Measurements from ENCODE around the gene DIAPH2.

Gene DIAPH2

GRCh38 chrX:96752781-96753180, 68.1 kb downstream of the DIAPH2 start:
- H3K27ac Mint-ChIP-seq, result no peak overlapping the region

GRCh38 chrX:96753230-96753629, 68.6 kb downstream of the DIAPH2 start:
- H3K4me3 Mint-ChIP-seq, result no peak overlapping the region
- no peaks in the 10 kb centered on the region for H3K27me3 Mint-ChIP-seq
- H3K36me3 Mint-ChIP-seq, result peaks cover 6% of the 10 kb centered on the region
- H3K4me1 Mint-ChIP-seq (ENCODE audit: low read depth), result no peaks in the 10 kb centered on the region
- H3K27ac Mint-ChIP-seq, result no peak overlapping the region
- no peaks in the 10 kb centered on the region for H3K9me3 Mint-ChIP-seq (ENCODE audit: low read depth)

More at GRCh38 chrX:96752781-96753180, 68.1 kb downstream of the DIAPH2 start:
- Mint-ChIP-seq H3K36me3 (peaks cover 6% of the 10 kb centered on the region), H3K9me3 (ENCODE audit: low read depth) (no peaks in the 10 kb centered on the region), H3K4me3 (no peak overlapping the region), H3K27me3 (no peaks in the 10 kb centered on the region), H3K4me1 (ENCODE audit: low read depth) (no peaks in the 10 kb centered on the region)

- Mint-ChIP-seq H3K9me3 (ENCODE audit: low read depth) (no peaks in the 10 kb centered on the region), H3K27me3 (no peaks in the 10 kb centered on the region), H3K4me1 (ENCODE audit: low read depth) (no peaks in the 10 kb centered on the region), H3K4me3 (no peak overlapping the region), H3K27ac (no peak overlapping the region), H3K36me3 (peaks cover 3% of the 10 kb centered on the region)
Measured at GRCh38 chrX:96756491-96756890, 71.8 kb downstream of the DIAPH2 start.

GRCh38 chrX:96761566-96761965, 76.9 kb downstream of the DIAPH2 start:
- H3K27ac Mint-ChIP-seq, result no peak overlapping the region
- H3K4me3 Mint-ChIP-seq, result no peak overlapping the region
- peaks cover 9% of the 10 kb centered on the region for H3K4me1 Mint-ChIP-seq (ENCODE audit: low read depth)
- no peaks in the 10 kb centered on the region for H3K27me3 Mint-ChIP-seq
- no peaks in the 10 kb centered on the region for H3K36me3 Mint-ChIP-seq
- H3K9me3 Mint-ChIP-seq (ENCODE audit: low read depth), result no peaks in the 10 kb centered on the region

GRCh38 chrX:96763608-96764007, 79.0 kb downstream of the DIAPH2 start:
- H3K27ac Mint-ChIP-seq, result no peak overlapping the region
- H3K9me3 Mint-ChIP-seq (ENCODE audit: low read depth), result no peaks in the 10 kb centered on the region
- H3K4me1 Mint-ChIP-seq (ENCODE audit: low read depth), result peaks cover 9% of the 10 kb centered on the region

GRCh38 chrX:96764864-96765263, 80.2 kb downstream of the DIAPH2 start:
- no peaks in the 10 kb centered on the region for H3K36me3 Mint-ChIP-seq
- peaks cover 9% of the 10 kb centered on the region for H3K4me1 Mint-ChIP-seq (ENCODE audit: low read depth)
- H3K27me3 Mint-ChIP-seq, result no peaks in the 10 kb centered on the region
- H3K4me3 Mint-ChIP-seq, result no peak overlapping the region
- H3K27ac Mint-ChIP-seq, result no peak overlapping the region
- H3K9me3 Mint-ChIP-seq (ENCODE audit: low read depth), result no peaks in the 10 kb centered on the region

More at GRCh38 chrX:96763608-96764007, 79.0 kb downstream of the DIAPH2 start:
- no peaks in the 10 kb centered on the region for H3K27me3 Mint-ChIP-seq
- H3K36me3 Mint-ChIP-seq, result no peaks in the 10 kb centered on the region
- H3K4me3 Mint-ChIP-seq, result no peak overlapping the region

- Mint-ChIP-seq H3K9me3 (ENCODE audit: low read depth) (no peaks in the 10 kb centered on the region), H3K4me3 (no peak overlapping the region), H3K4me1 (ENCODE audit: low read depth) (no peaks in the 10 kb centered on the region), H3K27ac (no peak overlapping the region), H3K36me3 (no peaks in the 10 kb centered on the region), H3K27me3 (no peaks in the 10 kb centered on the region)
Measured at GRCh38 chrX:96770315-96770714, 85.7 kb downstream of the DIAPH2 start.

- H3K36me3 Mint-ChIP-seq, result no peaks in the 10 kb centered on the region
- H3K9me3 Mint-ChIP-seq (ENCODE audit: low read depth), result no peaks in the 10 kb centered on the region
- no peak overlapping the region for H3K4me3 Mint-ChIP-seq
- H3K27me3 Mint-ChIP-seq, result no peaks in the 10 kb centered on the region
- no peak overlapping the region for H3K27ac Mint-ChIP-seq
- no peaks in the 10 kb centered on the region for H3K4me1 Mint-ChIP-seq (ENCODE audit: low read depth)
Measured at GRCh38 chrX:96771486-96771885, 86.8 kb downstream of the DIAPH2 start.

GRCh38 chrX:96774116-96774515, 89.5 kb downstream of the DIAPH2 start:
- Mint-ChIP-seq H3K27ac (no peak overlapping the region), H3K4me3 (no peak overlapping the region), H3K9me3 (ENCODE audit: low read depth) (no peaks in the 10 kb centered on the region), H3K4me1 (ENCODE audit: low read depth) (no peaks in the 10 kb centered on the region), H3K27me3 (no peaks in the 10 kb centered on the region), H3K36me3 (no peaks in the 10 kb centered on the region)

- Mint-ChIP-seq H3K4me1 (ENCODE audit: low read depth) (no peaks in the 10 kb centered on the region), H3K9me3 (ENCODE audit: low read depth) (no peaks in the 10 kb centered on the region), H3K36me3 (no peaks in the 10 kb centered on the region), H3K27me3 (no peaks in the 10 kb centered on the region), H3K4me3 (no peak overlapping the region), H3K27ac (no peak overlapping the region)
Measured at GRCh38 chrX:96776966-96777365, 92.3 kb downstream of the DIAPH2 start.

GRCh38 chrX:96791559-96791958, 106.9 kb downstream of the DIAPH2 start:
- no peak overlapping the region for H3K27ac Mint-ChIP-seq
- no peak overlapping the region for H3K4me3 Mint-ChIP-seq
- no peaks in the 10 kb centered on the region for H3K27me3 Mint-ChIP-seq
- no peaks in the 10 kb centered on the region for H3K4me1 Mint-ChIP-seq (ENCODE audit: low read depth)
- H3K36me3 Mint-ChIP-seq, result peaks cover 2% of the 10 kb centered on the region
- no peaks in the 10 kb centered on the region for H3K9me3 Mint-ChIP-seq (ENCODE audit: low read depth)

GRCh38 chrX:96792047-96792446, 107.4 kb downstream of the DIAPH2 start:
- no peak overlapping the region for H3K27ac Mint-ChIP-seq
- peaks cover 2% of the 10 kb centered on the region for H3K36me3 Mint-ChIP-seq
- no peaks in the 10 kb centered on the region for H3K4me1 Mint-ChIP-seq (ENCODE audit: low read depth)
- H3K4me3 Mint-ChIP-seq, result no peak overlapping the region
- H3K9me3 Mint-ChIP-seq (ENCODE audit: low read depth), result no peaks in the 10 kb centered on the region
- no peaks in the 10 kb centered on the region for H3K27me3 Mint-ChIP-seq

GRCh38 chrX:96798982-96799381, 114.3 kb downstream of the DIAPH2 start:
- H3K27ac Mint-ChIP-seq, result no peak overlapping the region
- no peaks in the 10 kb centered on the region for H3K4me1 Mint-ChIP-seq (ENCODE audit: low read depth)
- no peaks in the 10 kb centered on the region for H3K9me3 Mint-ChIP-seq (ENCODE audit: low read depth)
- H3K36me3 Mint-ChIP-seq, result peaks cover 2% of the 10 kb centered on the region
- H3K27me3 Mint-ChIP-seq, result no peaks in the 10 kb centered on the region
- no peak overlapping the region for H3K4me3 Mint-ChIP-seq

- Mint-ChIP-seq H3K36me3 (no peaks in the 10 kb centered on the region), H3K4me3 (no peak overlapping the region), H3K9me3 (ENCODE audit: low read depth) (no peaks in the 10 kb centered on the region), H3K27me3 (no peaks in the 10 kb centered on the region), H3K4me1 (ENCODE audit: low read depth) (no peaks in the 10 kb centered on the region), H3K27ac (no peak overlapping the region)
Measured at GRCh38 chrX:96807318-96807717, 122.7 kb downstream of the DIAPH2 start.

- Mint-ChIP-seq H3K4me3 (no peak overlapping the region), H3K27me3 (no peaks in the 10 kb centered on the region), H3K36me3 (peaks cover 3% of the 10 kb centered on the region), H3K9me3 (ENCODE audit: low read depth) (no peaks in the 10 kb centered on the region), H3K4me1 (ENCODE audit: low read depth) (no peaks in the 10 kb centered on the region), H3K27ac (no peak overlapping the region)
Measured at GRCh38 chrX:96820935-96821334, 136.3 kb downstream of the DIAPH2 start.

GRCh38 chrX:96824166-96824565, 139.5 kb downstream of the DIAPH2 start:
- H3K4me1 Mint-ChIP-seq (ENCODE audit: low read depth), result no peaks in the 10 kb centered on the region
- H3K4me3 Mint-ChIP-seq, result no peak overlapping the region
- no peaks in the 10 kb centered on the region for H3K27me3 Mint-ChIP-seq
- H3K9me3 Mint-ChIP-seq (ENCODE audit: low read depth), result no peaks in the 10 kb centered on the region
- no peak overlapping the region for H3K27ac Mint-ChIP-seq
- H3K36me3 Mint-ChIP-seq, result no peaks in the 10 kb centered on the region
